GM18858 (cell line): ENCODE results near the gene MT1E.
A peak's percentile ranks its signal among the peaks of the same experiment; 100 is the strongest.
"Not testable (repeated sequence)": the region's sequence is repeated elsewhere in the genome, so short reads cannot be mapped to it uniquely, and the experiment has no call there.

Experiments
- ATAC-seq: cut with Tn5 transposase; IDR thresholded peaks from one replicate; pipeline ENCODE4 v1.9.1; 2021; ENCODE audit not compliant: unreplicated experiment

Gene MT1E

DNA sequence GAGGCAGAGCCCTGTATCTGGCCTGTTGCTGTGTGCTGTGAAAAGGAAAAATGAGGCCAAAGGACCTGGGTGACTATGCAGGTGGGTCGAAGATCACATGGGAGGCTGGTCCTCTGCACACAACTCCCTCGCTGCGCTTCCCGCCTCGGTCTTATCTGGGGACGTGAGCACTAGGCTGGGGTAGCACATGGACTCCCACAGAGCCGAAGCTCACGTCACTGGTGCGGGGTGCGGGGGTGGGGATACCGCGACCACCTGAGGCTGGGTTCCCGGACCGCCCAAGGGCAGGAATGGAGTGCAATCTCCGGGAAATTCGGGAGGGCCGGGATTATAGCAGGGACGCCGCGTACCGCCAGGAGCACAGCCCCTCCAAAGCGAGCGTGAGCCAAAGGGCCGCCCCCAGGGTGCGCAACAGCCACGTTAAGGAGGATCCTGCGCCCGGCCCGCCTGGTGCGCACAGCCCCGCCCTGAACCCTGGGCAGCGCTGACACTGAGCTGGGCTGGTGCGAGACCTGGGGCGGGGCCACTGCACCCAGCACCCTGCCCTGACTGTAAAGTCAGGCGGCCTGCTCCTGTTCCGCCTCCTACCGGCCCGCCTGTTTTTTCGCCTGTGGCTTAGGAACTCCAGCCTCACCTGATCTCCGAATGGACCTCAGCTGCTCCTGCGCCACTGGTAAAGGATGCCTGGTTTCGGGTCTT is 17.6 kb downstream of the MT1E start:
- ATAC-seq = peak; percentile 53

DNA sequence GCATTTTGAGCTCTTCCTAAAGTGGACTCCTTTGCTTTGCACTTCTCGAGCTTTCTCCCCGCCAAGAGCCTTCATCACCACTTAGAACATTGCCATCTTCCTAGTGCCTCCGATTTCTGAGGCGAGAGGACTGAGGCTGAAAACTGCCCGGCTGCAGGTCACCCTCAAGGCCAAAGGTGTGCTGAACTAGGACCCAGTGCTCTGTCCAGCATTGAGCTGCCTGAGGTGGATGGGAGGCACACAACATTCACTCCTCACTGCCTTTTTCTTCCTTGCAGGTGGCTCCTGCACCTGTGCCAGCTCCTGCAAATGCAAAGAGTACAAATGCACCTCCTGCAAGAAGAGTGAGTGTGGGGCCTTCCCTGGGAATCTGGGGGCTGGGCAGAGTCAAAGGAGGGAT is 18.3 kb downstream of the MT1E start:
- no peak for ATAC-seq

DNA sequence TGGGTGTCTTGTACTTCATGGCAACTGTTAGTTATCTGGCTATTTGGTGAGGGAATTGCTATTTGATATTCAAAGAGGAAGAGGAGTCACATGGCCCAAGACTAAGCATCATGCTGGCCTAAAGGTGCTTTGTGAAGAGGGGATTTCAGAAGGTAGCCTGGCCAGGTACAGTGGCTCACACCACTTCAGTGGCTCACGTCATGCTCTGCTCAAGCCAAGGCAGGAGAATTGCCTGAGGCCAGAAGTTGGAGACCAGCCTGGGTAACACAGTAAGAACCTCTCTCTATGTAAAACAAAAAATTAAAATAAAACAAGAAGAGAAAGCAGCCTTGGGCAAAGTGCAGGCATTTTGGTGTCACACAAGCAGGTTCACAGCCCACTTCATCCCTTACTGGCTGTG is 19.7 kb downstream of the MT1E start:
- no peak for ATAC-seq

DNA sequence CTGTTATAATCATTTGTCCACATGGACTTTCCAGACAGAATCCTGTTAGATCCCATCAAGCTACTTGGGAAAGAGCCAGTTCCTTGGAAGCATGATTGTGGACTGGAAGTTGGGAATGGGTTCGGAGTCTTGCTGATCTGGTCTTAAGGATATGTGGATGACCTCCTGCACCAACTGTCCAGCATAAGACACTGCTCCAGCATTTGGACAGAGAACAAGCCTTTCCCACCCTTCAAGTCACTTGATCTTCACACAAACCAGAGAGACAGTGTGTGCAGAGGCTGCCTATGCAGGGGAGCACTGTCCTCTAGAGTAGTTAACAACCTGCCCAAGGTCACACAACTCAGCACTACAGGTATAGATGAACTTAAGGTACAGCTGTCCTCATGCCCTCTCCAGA is 20.3 kb downstream of the MT1E start:
- ATAC-seq = no peak

DNA sequence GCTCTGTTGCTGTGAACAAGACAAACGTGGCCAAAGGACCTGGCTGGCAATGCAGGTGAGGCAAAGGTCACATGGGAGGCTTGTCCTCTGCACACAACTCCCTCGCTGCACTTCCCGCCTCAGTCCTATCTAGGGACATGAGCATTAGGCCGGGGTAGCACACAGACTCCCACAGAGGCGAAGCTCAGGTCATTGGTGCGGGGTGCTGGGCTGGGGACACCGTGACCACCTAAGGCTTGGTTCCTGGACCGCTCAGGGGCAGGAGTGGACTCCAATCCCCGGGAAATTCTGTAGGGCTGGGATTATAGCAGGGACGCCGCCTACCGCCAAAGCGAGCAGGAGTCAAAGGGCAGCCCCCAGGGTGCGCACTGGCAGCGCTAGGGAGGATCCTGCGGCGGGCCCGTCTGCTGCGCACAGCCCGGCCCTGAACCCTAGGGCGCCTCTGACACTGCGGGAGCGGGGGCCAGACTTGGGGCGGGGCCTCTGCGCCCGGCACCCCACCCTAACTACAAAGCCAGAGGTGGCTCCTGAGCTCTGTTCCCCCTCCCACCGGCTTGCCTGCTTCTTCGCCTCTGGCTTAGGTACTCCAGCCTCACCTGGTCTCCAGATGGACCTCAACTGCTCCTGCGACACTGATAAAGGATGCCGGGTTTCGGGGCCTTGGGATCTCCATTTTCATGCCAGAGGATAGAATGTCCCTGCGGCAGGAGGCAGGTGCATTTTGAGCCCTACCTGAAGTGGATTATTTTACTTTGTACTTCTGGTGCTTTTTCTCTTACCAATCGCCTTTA is 22.3 kb downstream of the MT1E start:
- no peak for ATAC-seq

DNA sequence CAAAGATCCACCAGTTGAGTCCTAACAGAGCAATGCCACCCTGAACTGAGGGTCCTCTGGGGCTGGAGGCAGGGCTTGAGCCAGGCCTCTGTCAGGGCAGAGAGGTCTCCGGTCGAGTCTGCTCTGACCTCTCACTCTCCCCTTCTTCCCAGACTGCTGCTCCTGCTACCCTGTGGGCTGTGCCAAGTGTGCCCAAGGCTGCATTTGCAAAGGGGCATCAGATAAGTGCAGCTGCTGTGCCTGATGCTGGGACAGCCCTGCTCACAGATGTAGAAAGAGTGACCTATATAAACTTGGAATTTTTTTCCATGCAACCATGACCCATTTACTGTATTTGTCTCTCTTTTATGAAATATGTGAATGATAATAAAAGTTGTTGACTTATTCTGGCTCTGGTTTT is 23.7 kb downstream of the MT1E start:
- no peak for ATAC-seq

DNA sequence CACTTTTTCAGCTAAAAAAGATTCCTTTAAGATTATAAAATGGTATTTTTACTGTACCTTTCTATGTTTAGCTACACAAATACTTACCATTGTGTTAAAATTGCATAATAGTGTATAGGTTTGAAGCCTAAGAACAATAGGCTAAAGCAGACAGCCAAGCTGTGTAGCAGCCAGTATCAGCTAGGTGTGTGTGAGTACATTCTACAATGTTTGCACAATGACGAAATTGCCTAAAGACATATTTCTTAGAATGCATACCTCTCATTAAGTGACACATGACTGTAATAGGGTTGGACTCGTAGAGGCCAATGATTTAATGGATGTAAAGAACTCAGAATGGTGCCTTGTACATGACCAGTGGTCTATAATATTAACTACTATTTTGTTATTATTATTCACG is 24.2 kb downstream of the MT1E start:
- no peak for ATAC-seq

DNA sequence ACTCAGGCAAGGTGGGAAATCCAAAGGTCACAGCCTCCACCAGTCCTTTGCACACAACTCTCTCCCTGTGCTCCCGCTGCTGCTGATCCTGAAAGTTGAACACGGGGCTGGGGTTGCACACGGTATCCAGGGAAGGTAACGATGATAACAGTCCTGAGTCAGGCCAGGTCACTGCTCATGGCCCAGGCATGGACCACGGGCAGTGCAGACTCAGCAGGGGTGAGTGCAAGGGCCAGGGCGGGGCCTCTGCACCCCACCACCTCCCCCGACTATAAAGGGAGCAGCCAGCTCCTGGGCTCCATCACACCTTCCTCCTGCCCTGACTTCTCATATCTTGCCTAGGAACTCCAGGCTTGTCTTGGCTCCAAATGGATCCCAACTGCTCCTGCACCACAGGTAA is 26.0 kb downstream of the MT1E start, which contains the start of gene MT1B:
MT1B (plus strand) TSS at position 301 of the 400 bp plus-strand sequence; CDS start at position 369, 68 bp downstream.
- ATAC-seq = no peak

DNA sequence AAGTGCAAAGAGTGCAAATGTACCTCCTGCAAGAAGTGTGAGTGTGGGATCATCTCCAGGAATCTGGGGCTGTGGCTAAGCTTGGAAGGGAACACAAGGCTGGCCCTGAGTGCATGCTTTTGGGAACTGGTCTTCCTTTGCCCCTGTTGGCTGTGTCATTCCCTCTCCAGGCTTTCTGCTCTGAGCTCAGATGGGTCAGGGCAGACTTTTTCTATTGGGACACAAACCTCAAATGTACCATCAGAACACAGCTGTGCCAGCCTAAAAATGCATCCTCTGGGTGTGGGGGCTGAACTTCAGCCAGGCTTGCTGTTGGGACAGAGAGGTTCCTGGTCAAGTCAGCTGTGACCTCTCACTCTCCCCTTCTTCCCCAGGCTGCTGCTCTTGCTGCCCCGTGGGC is 27.0 kb downstream of the MT1E start:
- no peak for ATAC-seq

DNA sequence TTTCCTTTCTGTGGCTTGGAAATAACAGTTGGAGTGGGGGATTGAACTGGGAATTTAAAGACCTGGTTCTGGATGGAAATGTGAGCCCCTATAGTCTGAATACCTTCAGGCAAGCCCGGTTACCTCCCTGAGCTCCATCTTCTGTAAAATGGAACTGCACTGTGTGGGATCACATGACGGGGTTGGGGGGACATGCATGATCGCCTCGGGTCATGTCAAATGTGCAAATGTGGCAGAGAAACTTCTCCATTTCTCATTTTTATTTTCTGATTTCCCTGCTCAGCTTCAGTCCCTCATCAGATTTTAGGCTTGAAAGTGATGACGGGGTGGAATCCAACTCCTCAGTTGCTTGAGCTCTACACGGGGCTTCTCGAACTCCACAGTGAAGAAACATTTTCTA is 27.6 kb downstream of the MT1E start:
- no peak for ATAC-seq

DNA sequence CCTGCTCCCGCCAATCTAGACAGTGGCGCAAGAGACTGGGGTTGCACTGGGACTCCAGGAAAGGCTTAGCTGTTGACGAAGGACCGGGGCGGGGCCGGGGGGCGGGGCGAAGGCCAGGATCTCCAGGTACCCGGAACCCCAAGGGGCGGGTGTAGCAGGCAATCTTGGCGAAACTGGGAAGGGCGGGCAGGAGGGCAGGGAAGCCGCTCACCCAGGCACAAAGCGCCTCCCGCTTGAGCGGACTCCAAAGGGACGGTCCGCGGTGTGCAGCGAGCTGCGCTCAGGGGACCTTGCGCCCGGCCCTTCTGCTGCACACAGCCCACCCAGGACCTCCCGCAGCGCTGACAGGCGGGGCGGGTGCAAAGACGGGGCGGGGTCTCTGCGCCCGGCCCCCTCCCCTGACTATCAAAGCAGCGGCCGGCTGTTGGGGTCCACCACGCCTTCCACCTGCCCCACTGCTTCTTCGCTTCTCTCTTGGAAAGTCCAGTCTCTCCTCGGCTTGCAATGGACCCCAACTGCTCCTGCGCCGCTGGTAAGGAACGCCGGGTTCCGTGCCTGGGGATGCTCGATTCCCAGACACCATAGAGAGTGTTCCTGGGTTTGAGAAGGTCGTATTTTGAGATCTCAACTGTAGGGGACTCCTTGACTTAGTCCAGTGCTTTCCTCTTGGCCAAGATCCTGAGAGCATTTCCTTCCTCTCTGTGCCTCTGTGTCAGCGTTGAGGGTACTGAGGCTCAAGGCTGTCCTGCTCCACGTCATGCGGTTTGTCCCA is 32.2 kb downstream of the MT1E start, which contains the start of gene MT1F:
MT1F (plus strand) TSS at position 405 of the 772 bp plus-strand sequence; CDS start at position 505, 100 bp downstream.
- no peak for ATAC-seq

DNA sequence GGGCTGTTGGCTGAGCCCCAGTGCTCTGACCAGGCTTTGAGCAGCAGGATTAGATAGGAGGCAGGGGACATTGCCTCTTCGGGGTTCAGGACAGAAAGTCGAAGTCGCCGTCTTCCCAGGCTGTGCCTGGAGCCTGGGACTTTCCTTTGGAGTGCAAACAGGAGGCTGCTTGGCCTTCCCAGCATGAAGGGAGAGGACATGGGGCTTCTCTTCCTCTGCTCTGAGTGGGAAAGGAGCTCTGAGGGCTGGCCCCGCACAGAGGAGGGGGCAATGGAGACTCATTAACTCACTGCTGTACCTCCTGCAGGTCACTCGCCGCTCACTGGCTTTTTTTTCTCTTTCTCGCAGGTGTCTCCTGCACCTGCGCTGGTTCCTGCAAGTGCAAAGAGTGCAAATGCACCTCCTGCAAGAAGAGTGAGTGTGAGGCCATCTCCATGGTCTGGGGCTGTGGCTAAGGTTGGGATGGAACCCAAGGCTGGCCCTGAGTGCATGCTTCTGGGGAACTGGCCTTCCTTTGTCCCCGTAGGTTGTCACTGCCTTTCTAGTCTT is 32.8 kb downstream of the MT1E start:
- ATAC-seq = no peak

DNA sequence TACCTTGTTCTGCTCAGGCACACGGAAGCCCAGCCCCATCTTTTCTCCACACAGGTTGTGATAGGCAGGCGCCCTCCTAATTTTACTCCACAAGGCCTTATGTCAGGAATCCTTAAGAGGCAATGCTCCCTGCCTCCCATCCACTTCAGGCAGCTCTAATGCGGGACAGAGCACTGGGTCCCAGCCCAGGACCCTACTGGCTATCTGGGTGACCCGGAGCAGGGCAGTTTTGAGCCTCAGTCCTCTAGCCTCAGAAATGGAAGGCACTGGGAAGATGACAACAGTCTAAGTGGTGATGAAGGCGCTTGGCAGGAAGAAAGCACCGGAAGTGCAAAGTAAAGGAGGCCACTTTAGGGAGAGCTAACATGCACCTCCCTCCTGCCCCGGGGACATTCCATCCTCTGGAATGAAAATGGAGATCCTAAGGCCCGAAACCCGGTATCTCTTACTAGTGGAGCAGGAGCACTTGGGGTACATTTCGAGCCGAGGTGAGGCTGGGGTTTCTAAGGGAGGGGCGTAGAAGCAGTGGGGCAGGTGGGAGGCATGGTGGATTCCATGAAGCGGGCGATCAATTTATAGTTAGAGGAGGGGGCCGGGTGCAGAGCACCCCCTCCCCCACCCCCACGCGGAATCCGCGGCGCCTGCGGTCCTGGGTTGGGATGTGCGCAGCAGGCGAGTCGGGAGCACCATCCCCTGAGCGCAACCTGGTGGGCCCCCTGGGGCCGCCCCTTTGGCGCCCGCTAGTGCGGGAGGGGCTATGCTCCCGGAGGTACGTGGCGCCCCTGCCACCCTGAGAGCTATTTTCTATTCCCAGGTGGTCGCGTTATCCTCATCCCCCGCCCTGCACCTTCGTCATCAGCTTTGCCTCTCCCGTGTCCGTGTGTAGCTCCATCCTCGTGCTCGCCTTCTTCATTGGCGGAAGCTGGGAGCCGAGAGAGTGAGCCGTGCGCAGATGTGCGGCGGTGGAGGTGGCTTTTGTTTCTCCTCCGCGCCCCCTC is 37.1 kb downstream of the MT1E start:
- no peak for ATAC-seq

DNA sequence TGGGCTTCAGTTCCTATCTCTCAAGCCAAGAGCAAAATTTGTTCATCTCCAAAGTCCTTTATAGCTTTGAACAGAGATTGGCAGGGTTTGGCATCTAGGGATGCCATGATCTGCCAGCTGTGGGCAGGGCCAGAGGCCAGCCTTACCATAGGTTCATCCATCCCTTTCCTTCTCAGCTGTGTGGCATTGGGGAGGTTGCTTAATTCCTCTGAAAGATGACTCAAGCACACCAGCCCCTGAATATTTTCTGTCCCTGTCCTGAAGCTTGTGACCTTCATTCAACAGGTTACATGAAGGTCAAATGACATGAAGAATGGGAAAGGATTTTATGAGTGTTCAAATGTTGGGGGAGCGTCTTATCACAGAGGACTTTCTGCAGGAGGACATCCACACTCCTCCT is 38.9 kb downstream of the MT1E start:
- no peak for ATAC-seq

DNA sequence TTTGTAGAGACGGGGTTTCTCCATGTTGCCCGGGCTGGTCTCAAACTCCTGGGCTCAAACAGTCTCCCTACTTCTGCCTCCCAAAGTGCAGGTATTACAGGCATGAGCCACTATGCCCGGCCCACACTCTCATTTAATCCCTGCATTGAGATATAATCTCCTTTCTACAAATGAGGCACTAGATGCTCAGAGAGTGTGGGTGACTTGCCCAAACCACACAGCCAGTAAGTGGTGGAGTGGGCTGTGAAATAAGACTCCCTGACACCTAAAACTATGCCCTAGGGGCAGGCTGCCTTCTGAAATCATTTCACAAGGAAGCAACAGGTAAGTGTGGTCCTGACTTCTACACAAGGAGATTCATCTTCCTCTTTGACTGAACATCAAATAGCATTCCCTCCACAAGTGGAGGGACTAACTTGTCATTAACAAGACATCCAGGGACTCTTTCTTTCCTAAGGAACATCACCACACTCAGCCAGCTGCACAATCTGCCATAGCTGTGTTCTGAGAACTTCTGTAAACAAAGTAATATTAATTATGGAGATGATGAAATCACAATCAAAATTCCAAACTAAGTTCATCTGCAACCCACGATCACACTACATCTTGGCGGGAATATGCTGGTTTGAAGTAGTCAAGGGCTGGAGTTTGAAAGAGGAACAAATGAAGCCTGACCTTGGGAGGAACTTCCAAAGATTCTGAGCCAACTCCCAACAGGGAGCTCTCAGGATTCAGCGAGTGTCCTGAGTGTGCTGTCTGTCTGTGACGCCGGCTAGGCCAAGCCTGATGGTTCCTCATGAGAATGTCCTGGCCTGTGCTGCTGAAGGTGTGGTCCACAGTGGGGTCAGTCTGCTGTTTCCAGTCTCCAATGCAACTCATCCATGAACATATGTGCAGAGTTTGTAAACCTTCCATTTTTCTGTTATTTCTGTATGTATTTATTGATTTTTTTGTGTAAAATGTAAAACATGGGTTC is 40.0 kb downstream of the MT1E start:
- not testable (repeated sequence) for ATAC-seq

DNA sequence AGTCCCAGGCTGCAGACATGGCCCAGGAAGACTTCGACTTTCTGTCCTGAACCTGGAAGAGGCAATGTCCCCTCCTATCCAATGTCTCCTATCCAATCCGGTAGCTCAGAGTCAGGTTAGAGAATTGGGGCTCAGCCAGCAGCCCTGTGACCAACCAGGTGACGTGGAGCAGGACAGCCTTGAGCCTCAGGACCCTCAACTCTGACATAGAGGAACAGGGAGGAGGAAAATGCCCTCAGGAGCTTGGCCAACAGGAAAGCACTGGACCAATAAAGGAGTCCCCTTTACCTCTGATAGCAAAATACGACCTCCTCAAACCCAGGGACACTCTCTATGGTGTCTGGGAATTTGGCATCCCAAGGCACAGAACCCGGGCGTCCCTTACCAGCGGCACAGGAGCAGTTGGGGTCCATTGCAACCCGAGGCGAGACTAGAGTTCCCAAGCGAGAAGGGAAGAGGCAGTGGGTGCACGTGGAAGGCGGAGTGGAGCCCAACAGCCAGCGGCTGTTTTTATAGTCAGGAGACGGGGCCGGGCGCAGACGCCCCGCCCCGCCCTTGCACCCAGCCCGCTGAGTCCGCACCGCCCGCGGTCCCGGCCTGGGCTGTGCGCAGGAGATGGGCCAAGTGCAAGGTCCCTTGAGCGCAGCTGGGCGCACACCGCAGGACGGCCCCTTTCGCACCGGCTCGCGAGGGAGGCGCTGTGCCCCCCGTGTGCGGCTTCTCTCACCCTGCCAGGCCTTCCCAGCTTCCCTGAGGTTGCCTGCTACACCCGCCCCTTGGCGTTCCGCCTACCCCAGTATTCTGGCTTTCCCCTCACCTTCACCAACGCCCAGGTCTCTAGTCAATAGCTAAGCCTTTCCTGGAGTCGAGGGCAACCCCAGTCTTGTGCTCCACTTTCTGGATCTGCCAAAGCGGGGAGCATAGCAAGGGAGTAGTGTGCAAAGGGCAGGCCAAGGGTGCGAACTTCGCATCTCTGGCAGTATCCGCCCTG is 42.3 kb downstream of the MT1E start, which contains the start of gene MT1G:
MT1G (minus strand) TSS at position 485 of the 991 bp plus-strand sequence; CDS start at position 413, 72 bp downstream.
- no peak for ATAC-seq

DNA sequence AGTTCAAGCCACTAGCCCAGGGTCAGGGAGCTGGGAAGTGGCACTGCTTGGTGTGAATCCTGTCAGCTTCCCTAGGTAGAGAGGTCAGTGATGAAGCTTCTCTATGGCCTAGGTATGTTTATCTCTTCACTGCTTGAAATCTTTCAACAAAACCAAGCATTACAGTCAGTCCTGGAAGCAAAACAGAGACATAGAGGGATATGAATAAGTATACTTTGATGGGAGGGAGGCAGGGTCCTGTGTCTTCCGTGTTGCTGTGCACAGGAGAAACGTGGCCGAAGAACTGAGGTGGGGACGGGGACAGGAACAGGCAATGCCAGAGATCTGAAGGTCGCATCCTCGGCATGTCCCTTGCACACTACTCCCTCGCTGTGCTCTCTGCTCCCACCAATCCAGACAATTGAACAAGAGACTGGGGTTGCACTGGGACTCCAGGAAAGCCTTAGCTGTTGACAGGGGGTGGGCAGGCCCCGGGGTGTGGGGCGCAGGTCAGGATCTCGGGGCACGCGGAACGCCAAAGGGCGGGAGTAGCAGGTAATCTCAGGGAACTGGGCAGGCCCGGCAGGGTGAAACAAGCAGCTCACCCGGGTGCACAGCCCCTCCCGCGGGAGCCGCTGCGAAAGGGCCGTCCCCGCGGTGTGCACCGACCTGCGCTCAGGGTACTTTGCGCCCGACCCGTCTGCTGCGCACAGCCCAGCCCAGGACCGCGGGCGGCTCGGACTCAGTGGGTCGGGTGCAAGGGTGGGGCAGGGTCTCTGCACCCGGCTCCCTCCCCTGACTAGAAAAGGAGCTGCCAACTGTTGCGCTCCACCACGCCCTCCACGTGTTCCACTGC is 43.6 kb downstream of the MT1E start, which contains the start of gene MT1H:
MT1H (plus strand) TSS at position 810 of the 835 bp plus-strand sequence. CDS start 71 bp downstream, outside the sequence.
- ATAC-seq = no peak
